GM21619 (cell line): Measurements from ENCODE around the gene HSFX3.
"Not testable (repeated sequence)": the region's sequence is repeated elsewhere in the genome, so short reads cannot be mapped to it uniquely, and the experiment has no call there.

Experiments
- ATAC-seq: cut with Tn5 transposase; IDR thresholded peaks from one replicate; pipeline ENCODE4 v1.9.1; 2021; ENCODE audit not compliant: unreplicated experiment

Gene HSFX3

GRCh38 chrX:149545545-149546543 is 3.9 kb downstream of the HSFX3 start:
- ATAC-seq = not testable (repeated sequence)

GRCh38 chrX:149541521-149542047 is 8.1 kb downstream of the HSFX3 start:
- no peak for ATAC-seq

- ATAC-seq = peak; percentile 75
Observed at GRCh38 chrX:149540621-149541520, 8.9 kb downstream of the HSFX3 start, which contains the start of gene EOLA1. EOLA1 (plus strand) TSS chrX:149541012; CDS start chrX:149545631, 4,619 bp downstream.

GRCh38 chrX:149540131-149540620 is 9.5 kb downstream of the HSFX3 start:
- ATAC-seq = peak; percentile 8

GRCh38 chrX:149539283-149540130 is 10.2 kb downstream of the HSFX3 start:
- ATAC-seq = peak; percentile 34

- not testable (repeated sequence) for ATAC-seq
Observed at GRCh38 chrX:149537474-149537873, 12.2 kb downstream of the HSFX3 start.

GRCh38 chrX:149534926-149535602 is 14.7 kb downstream of the HSFX3 start:
- not testable (repeated sequence) for ATAC-seq

- not testable (repeated sequence) for ATAC-seq
Observed at GRCh38 chrX:149533999-149534398, 15.7 kb downstream of the HSFX3 start.

GRCh38 chrX:149532868-149533267 is 16.9 kb downstream of the HSFX3 start:
- not testable (repeated sequence) for ATAC-seq

GRCh38 chrX:149531599-149531998 is 18.1 kb downstream of the HSFX3 start:
- peak; percentile 73 for ATAC-seq

GRCh38 chrX:149528381-149528780 is 21.3 kb downstream of the HSFX3 start:
- no peak for ATAC-seq

- ATAC-seq = no peak
Observed at GRCh38 chrX:149527705-149528104, 22.0 kb downstream of the HSFX3 start.

- ATAC-seq = not testable (repeated sequence)
Observed at GRCh38 chrX:149526318-149527033, 23.2 kb downstream of the HSFX3 start.

GRCh38 chrX:149525903-149526302 is 23.8 kb downstream of the HSFX3 start:
- ATAC-seq = peak; percentile 53

- peak; percentile 91 for ATAC-seq
Observed at GRCh38 chrX:149525389-149525788, 24.3 kb downstream of the HSFX3 start.

- no peak for ATAC-seq
Observed at GRCh38 chrX:149522916-149523315, 26.8 kb downstream of the HSFX3 start.

GRCh38 chrX:149521438-149521837 is 28.3 kb downstream of the HSFX3 start:
- no peak for ATAC-seq

- not testable (repeated sequence) for ATAC-seq
Observed at GRCh38 chrX:149520636-149521277, 29.0 kb downstream of the HSFX3 start.
